Gastroesophageal sphincter (tissue), 4 donors: ENCODE data around the gene BPGM. TPM values are rescaled to one million over a fixed set of nuclear protein-coding genes. Genes with fewer than 3 reads are reported as not detected.
"Not testable (repeated sequence)": the region's sequence is repeated elsewhere in the genome, so short reads cannot be mapped to it uniquely, and the experiment has no call there.

Experiments
- ATAC-seq: fragments of 150-250 bp; one replicate; pipeline ENCODE4 v1.9.1; 2016; ENCODE audit warnings: mild to moderate bottlenecking, moderate library complexity
- H3K27ac ChIP-seq, 4 donors: fragments of 200-600 bp; sonication (generic) in 3 of 4; 1 replicate in 3 of 4; 2 replicates in 1 of 4; pipeline ENCODE4 v1.5.1; 2016 to 2019
- H3K27me3 ChIP-seq: fragments of 200-600 bp; sonication (generic); one replicate; pipeline ENCODE4 v1.5.1; 2019
- H3K36me3 ChIP-seq, 2 donors: fragments of 200-600 bp; sonication (generic); one replicate each; pipeline ENCODE4 v1.5.1; 2019; ENCODE audit warnings: control low read depth in 1 of 2
- H3K4me1 ChIP-seq, 3 donors: fragments of 200-600 bp; sonication (generic); 1 replicate in 2 of 3; 2 replicates in 1 of 3; pipeline ENCODE4 v1.5.1; 2016 to 2019; ENCODE audit warnings: control low read depth in 2 of 3
- H3K4me3 ChIP-seq, 2 donors: fragments of 200-600 bp; sonication (generic); one replicate each; pipeline ENCODE4 v1.5.1; 2019; ENCODE audit warnings: mild to moderate bottlenecking in 1 of 2, moderate library complexity in 1 of 2
- H3K9me3 ChIP-seq, 3 donors: fragments of 200-600 bp; sonication (generic); one replicate each; pipeline ENCODE4 v1.5.1; 2017 to 2019; ENCODE audit warnings: control low read depth in 2 of 3
- CTCF ChIP-seq, 4 experiments: fragments of 200-600 bp in 2 of 4; fragments of 450-650 bp in 2 of 4; sonication (generic) in 1 of 4; IDR thresholded peaks; one replicate each; pipeline ENCODE4 v1.5.1; 2017 to 2019; ENCODE audit warnings: antibody characterized with exemption in 4 of 4, mild to moderate bottlenecking in 2 of 4, moderate library complexity in 2 of 4
- EP300 ChIP-seq: sonication (generic); formaldehyde crosslinking; IDR thresholded peaks from one replicate; pipeline ENCODE4 v1.6.1; 2017; ENCODE audit warnings: antibody characterized with exemption, mild to moderate bottlenecking
- POLR2A ChIP-seq, 2 donors: fragments of 450-650 bp; IDR thresholded peaks; one replicate each; pipeline ENCODE4 v1.6.1; 2017; ENCODE audit warnings: antibody characterized with exemption in 2 of 2, mild to moderate bottlenecking in 2 of 2, moderate library complexity in 1 of 2
- POLR2AphosphoS5 ChIP-seq: sonication (generic); formaldehyde crosslinking; IDR thresholded peaks from one replicate; pipeline ENCODE4 v1.6.1; 2017; ENCODE audit warnings: antibody characterized with exemption
- WGBS, 2 donors: methylation state at CpG; one replicate each; pipeline ENCODE4 v1.1.5; 2018; ENCODE audit warnings: low coverage in 1 of 2; 5-methylcytosine and 5-hydroxymethylcytosine counted together
- total RNA-seq, 4 donors: library from RNA; depleted of rRNA; stranded (reverse); fragments of >200 nt; gene quantifications; one replicate each; pipeline ENCODE4 v1.1.0, GENCODE V29; 2016

BPGM gene
- total RNA-seq, 4 donors from 2014 or later = 16.0 to 35.6 (median 29.6) TPM

- 87 to 89% methylated on average over 2 to 3 of the region's 3 CpGs for WGBS, 2 donors
- Histone ChIP-seq H3K4me1 (peaks cover 0 to 20% (median 0%) of the 10 kb centered on the region in 3 donors), H3K4me3 (no peak overlapping the region), H3K27me3 (no peaks in the 10 kb centered on the region), H3K36me3 (peaks cover 0 to 17% of the 10 kb centered on the region in 2 donors), H3K9me3 (no peaks in the 10 kb centered on the region), H3K27ac (no peak overlapping the region)
- ATAC-seq = no peak
- TF ChIP-seq POLR2A (IDR thresholded peaks at IDR 0.05) (no peak), EP300 (no peak), CTCF (IDR thresholded peaks at IDR 0.05) (no peak), POLR2AphosphoS5 (no peak)
These were observed 37.5 kb downstream of the BPGM start for GRCh38 chr7:134684165-134684564.

- TF ChIP-seq EP300 (no peak), POLR2A (IDR thresholded peaks at IDR 0.05) (no peak), CTCF (IDR thresholded peaks at IDR 0.05) (no peak), POLR2AphosphoS5 (no peak)
- Histone ChIP-seq H3K27ac (no peak overlapping the region), H3K4me1 (peaks cover 0 to 31% (median 0%) of the 10 kb centered on the region in 3 donors), H3K9me3 (no peaks in the 10 kb centered on the region), H3K36me3 (peaks cover 0 to 7% of the 10 kb centered on the region in 2 donors), H3K27me3 (no peaks in the 10 kb centered on the region), H3K4me3 (no peak overlapping the region)
- ATAC-seq = no peak
- 69 to 81% methylated on average over 2 of the region's 2 CpGs for WGBS, 2 donors
These were observed 38.6 kb downstream of the BPGM start for GRCh38 chr7:134685250-134685649.

- Histone ChIP-seq H3K27me3 (no peaks in the 10 kb centered on the region), H3K9me3 (no peaks in the 10 kb centered on the region), H3K27ac (no peak overlapping the region), H3K36me3 (no peaks in the 10 kb centered on the region), H3K4me1 (peaks cover 0 to 46% (median 8%) of the 10 kb centered on the region in 3 donors), H3K4me3 (no peak overlapping the region)
- WGBS, 2 donors = 14 to 15% methylated on average over 4 to 5 of the region's 6 CpGs
- no peak for ATAC-seq
- TF ChIP-seq POLR2AphosphoS5 (no peak), EP300 (no peak), CTCF (IDR thresholded peaks at IDR 0.05) (peak; percentile 26 to 53 (median 45)), POLR2A (IDR thresholded peaks at IDR 0.05) (no peak)
These were observed 40.1 kb downstream of the BPGM start for GRCh38 chr7:134686786-134687185.

GRCh38 chr7:134689550-134689949 lies 42.9 kb downstream of the BPGM start:
- H3K36me3 ChIP-seq, H3K27me3 ChIP-seq, H3K9me3 ChIP-seq, ATAC-seq: not testable (repeated sequence)
- peak overlapping the region in 1 of 2 donors; percentile 33 for H3K4me3 ChIP-seq
- H3K27ac ChIP-seq = peak overlapping the region in 3 of 4 donors; percentile 84 to 88 (median 86)
- 38 to 45% methylated on average over 4 to 5 of the region's 5 CpGs for WGBS, 2 donors
- peaks cover 0 to 68% (median 9%) of the 10 kb centered on the region in 3 donors for H3K4me1 ChIP-seq

GRCh38 chr7:134690016-134690415 lies 43.4 kb downstream of the BPGM start:
- H3K9me3 ChIP-seq = no peaks in the 10 kb centered on the region
- no peaks in the 10 kb centered on the region for H3K27me3 ChIP-seq
- H3K36me3 ChIP-seq = no peaks in the 10 kb centered on the region
- peak overlapping the region; percentile 68 to 88 (median 85) for H3K27ac ChIP-seq
- H3K4me3 ChIP-seq = peak overlapping the region in 1 of 2 donors; percentile 33
- no peak for TF ChIP-seq POLR2A (IDR thresholded peaks at IDR 0.05)
- no peak for TF ChIP-seq EP300
- peak; percentile 46 to 86 (median 79) for TF ChIP-seq CTCF (IDR thresholded peaks at IDR 0.05)
- TF ChIP-seq POLR2AphosphoS5 = peak; percentile 29
- peaks cover 0 to 71% (median 9%) of the 10 kb centered on the region in 3 donors for H3K4me1 ChIP-seq
- peak; percentile 75 for ATAC-seq
- 10 to 39% methylated on average over 3 to 5 of the region's 5 CpGs for WGBS, 2 donors
